OCI-LY1 (cell line): ENCODE data around the gene TMEM126B.

Experiments used
- H2AFZ ChIP-seq: fragments of 200-600 bp; sonication (generic), shearing (Covaris generic); 2 replicates; pipeline ENCODE4 v1.6.0; 2014; ENCODE audit warnings: antibody characterized with exemption, mild to moderate bottlenecking, low read length
- H3F3A ChIP-seq: fragments of 200-600 bp; sonication (generic), shearing (Covaris generic); 2 replicates; pipeline ENCODE4 v1.6.0; 2014; ENCODE audit warnings: mild to moderate bottlenecking, antibody characterized with exemption, low read length, moderate library complexity; ENCODE audit not compliant: insufficient read depth
- H3K27ac ChIP-seq: fragments of 200-600 bp; sonication (generic); 2 replicates; pipeline ENCODE4 v1.5.1; 2014; ENCODE audit warnings: low read length, mixed run types, mild to moderate bottlenecking, low read depth; ENCODE audit not compliant: poor library complexity, severe bottlenecking
- H3K27me3 ChIP-seq: fragments of 200-600 bp; sonication (generic); 2 replicates; pipeline ENCODE4 v1.6.0; 2014; ENCODE audit warnings: antibody characterized with exemption, mild to moderate bottlenecking, low read length, moderate library complexity; ENCODE audit not compliant: insufficient read depth
- H3K36me3 ChIP-seq: fragments of 200-600 bp; sonication (generic); 2 replicates; pipeline ENCODE4 v1.6.1; 2014; ENCODE audit warnings: mild to moderate bottlenecking, antibody characterized with exemption, low read length, moderate library complexity, mixed read lengths; ENCODE audit not compliant: insufficient read depth
- H3K4me1 ChIP-seq: fragments of 200-600 bp; sonication (generic); 2 replicates; pipeline ENCODE4 v1.5.1; 2014; ENCODE audit warnings: mild to moderate bottlenecking, low read length, moderate library complexity; ENCODE audit not compliant: insufficient read depth, severe bottlenecking
- H3K4me2 ChIP-seq: fragments of 200-600 bp; sonication (generic), shearing (Covaris generic); 2 replicates; pipeline ENCODE4 v1.6.1; 2014; ENCODE audit warnings: low read length
- H3K4me3 ChIP-seq: fragments of 200-600 bp; sonication (generic); 2 replicates; pipeline ENCODE4 v1.5.1; 2014; ENCODE audit warnings: low read length, low read depth, mild to moderate bottlenecking, mixed read lengths; ENCODE audit not compliant: poor library complexity, severe bottlenecking
- H3K79me2 ChIP-seq: fragments of 200-600 bp; shearing (Covaris generic); 2 replicates; pipeline ENCODE4 v1.6.1; 2016; ENCODE audit warnings: mixed run types, low read length, mixed read lengths; ENCODE audit not compliant: insufficient read depth
- H3K9ac ChIP-seq: fragments of 200-600 bp; sonication (generic), shearing (Covaris generic); 2 replicates; pipeline ENCODE4 v1.6.1; 2014; ENCODE audit warnings: mild to moderate bottlenecking, low read length, mixed read lengths
- H3K9me2 ChIP-seq: fragments of 200-600 bp; sonication (generic), shearing (Covaris generic); 2 replicates; pipeline ENCODE4 v1.6.1; 2014; ENCODE audit warnings: low read depth, mild to moderate bottlenecking, low read length, mixed read lengths
- H3K9me3 ChIP-seq: fragments of 200-600 bp; shearing (Covaris generic); 2 replicates; pipeline ENCODE4 v1.6.1; 2014; ENCODE audit warnings: low read length, mixed read lengths
- H4K20me1 ChIP-seq: fragments of 200-600 bp; sonication (generic), shearing (Covaris generic); 2 replicates; pipeline ENCODE4 v1.6.0; 2016; ENCODE audit warnings: mild to moderate bottlenecking, low read length; ENCODE audit not compliant: insufficient read depth
- CTCF ChIP-seq: fragments of 200-600 bp; sonication (generic), shearing (Covaris generic); IDR thresholded peaks from 2 replicates; pipeline ENCODE4 v1.5.1; 2017; ENCODE audit warnings: mild to moderate bottlenecking, antibody characterized with exemption, low read length, moderate library complexity, mixed read lengths
- EZH2 ChIP-seq: fragments of 200-600 bp; sonication (generic), shearing (Covaris generic); IDR thresholded peaks from 2 replicates; pipeline ENCODE4 v1.8.0; 2017; ENCODE audit warnings: borderline replicate concordance, mixed run types, mild to moderate bottlenecking, antibody characterized with exemption, low read length, moderate library complexity, mixed read lengths

Gene TMEM126B

DNA sequence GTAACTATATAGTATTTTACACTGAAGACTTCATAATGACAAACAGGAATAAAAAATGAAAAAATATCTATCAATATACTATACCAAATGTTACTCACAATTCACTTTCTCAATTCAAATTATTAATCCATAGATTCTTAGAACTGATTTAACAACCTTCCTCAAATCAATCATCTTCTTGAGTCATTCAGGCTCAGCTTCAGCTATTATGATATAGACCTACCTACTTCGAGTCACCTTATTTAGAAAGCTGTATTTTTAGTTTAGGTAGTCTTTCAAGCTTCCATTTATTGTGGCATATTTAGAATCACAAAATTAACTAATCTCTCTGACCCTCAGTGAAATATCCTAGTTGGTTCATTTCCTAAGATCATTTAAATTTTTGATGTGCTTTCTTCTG, 28.4 kb downstream of the TMEM126B start:
- Histone ChIP-seq H3K79me2 (peaks cover 39% of the 10 kb centered on the region), H3F3A (peaks cover 3% of the 10 kb centered on the region; the same call in 1 of the 2 replicates), H2AFZ (no peak overlapping the region), H3K4me1 (peaks cover 29% of the 10 kb centered on the region), H3K27me3 (no peaks in the 10 kb centered on the region), H3K9ac (no peak overlapping the region), H3K36me3 (peaks cover 89% of the 10 kb centered on the region), H3K9me2 (no peaks in the 10 kb centered on the region), H3K4me2 (no peak overlapping the region), H3K9me3 (no peaks in the 10 kb centered on the region), H4K20me1 (0 out of 2 replicates have a peak, but pooled peaks cover 6% of the 10 kb centered on the region), H3K4me3 (no peak overlapping the region), H3K27ac (no peak overlapping the region)
- no peak for TF ChIP-seq EZH2
- TF ChIP-seq CTCF, result no peak

GRCh38 chr11:85658180-85658579, 29.8 kb downstream of the TMEM126B start:
- no peaks in the 10 kb centered on the region for H3K27me3 ChIP-seq
- H3K79me2 ChIP-seq, result peaks cover 53% of the 10 kb centered on the region
- H3K9me2 ChIP-seq, result no peaks in the 10 kb centered on the region
- H2AFZ ChIP-seq, result no peak overlapping the region
- peaks cover 93% of the 10 kb centered on the region for H3K36me3 ChIP-seq
- H4K20me1 ChIP-seq, result peaks cover 10% of the 10 kb centered on the region; the same call in 1 of the 2 replicates
- H3K4me3 ChIP-seq, result no peak overlapping the region
- peaks cover 37% of the 10 kb centered on the region for H3K4me1 ChIP-seq
- H3K4me2 ChIP-seq, result no peak overlapping the region
- no peak overlapping the region for H3K27ac ChIP-seq
- no peaks in the 10 kb centered on the region for H3K9me3 ChIP-seq
- H3K9ac ChIP-seq, result no peak overlapping the region
- no peak for TF ChIP-seq EZH2
- no peak for TF ChIP-seq CTCF
- no peaks in the 10 kb centered on the region; the same call in 1 of the 2 replicates for H3F3A ChIP-seq

DNA sequence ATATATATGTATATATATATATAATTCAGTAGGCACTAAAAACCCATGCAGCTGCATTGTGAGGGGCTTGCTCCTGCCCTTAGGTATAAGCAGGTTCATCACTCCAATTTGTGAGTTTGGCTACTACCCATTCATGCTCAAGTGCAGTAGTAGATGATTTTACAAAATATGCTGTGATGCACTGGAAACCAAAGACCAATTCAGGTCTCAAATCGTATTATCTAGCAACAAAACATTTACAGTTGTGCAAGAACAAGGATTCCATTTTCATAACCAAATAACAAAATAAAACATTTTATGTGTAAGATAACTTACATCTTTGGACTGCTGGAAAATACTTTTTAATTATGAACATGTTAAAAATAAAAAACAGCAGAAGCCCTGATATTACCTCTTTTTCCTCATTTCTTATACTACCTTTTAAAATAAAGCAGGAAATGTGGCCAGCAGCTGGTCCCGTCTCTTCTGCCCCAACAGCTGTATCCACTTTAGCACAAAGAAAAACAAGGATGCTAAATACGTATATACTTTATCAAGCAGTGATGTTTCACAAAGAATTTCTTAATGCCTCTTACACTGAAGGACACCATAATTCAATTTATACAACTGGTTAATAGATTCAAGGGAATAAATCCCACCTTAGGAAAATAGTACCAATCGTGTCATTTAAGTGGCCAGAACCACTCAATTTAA, 33.7 kb downstream of the TMEM126B start:
- Histone ChIP-seq H3F3A (no peaks in the 10 kb centered on the region), H3K9me3 (no peaks in the 10 kb centered on the region), H2AFZ (no peak overlapping the region), H4K20me1 (peaks cover 10% of the 10 kb centered on the region; the same call in 1 of the 2 replicates), H3K27me3 (no peaks in the 10 kb centered on the region), H3K9ac (peak overlapping the region; percentile 96), H3K79me2 (peaks cover 64% of the 10 kb centered on the region), H3K4me2 (peak overlapping the region; percentile 88), H3K9me2 (no peaks in the 10 kb centered on the region), H3K36me3 (peaks cover 65% of the 10 kb centered on the region), H3K4me3 (peak overlapping the region; percentile 88), H3K4me1 (peaks cover 46% of the 10 kb centered on the region), H3K27ac (no peak overlapping the region)
- TF ChIP-seq CTCF (no peak), EZH2 (no peak)
